LNCAP (cell line): ENCODE data around the gene DEPP1.

Source experiments
- CTCF ChIP-seq: fragments of 450-650 bp; IDR thresholded peaks from 2 replicates; pipeline ENCODE4 v1.5.1; 2017; ENCODE audit warnings: mild to moderate bottlenecking

The DEPP1 gene

DNA sequence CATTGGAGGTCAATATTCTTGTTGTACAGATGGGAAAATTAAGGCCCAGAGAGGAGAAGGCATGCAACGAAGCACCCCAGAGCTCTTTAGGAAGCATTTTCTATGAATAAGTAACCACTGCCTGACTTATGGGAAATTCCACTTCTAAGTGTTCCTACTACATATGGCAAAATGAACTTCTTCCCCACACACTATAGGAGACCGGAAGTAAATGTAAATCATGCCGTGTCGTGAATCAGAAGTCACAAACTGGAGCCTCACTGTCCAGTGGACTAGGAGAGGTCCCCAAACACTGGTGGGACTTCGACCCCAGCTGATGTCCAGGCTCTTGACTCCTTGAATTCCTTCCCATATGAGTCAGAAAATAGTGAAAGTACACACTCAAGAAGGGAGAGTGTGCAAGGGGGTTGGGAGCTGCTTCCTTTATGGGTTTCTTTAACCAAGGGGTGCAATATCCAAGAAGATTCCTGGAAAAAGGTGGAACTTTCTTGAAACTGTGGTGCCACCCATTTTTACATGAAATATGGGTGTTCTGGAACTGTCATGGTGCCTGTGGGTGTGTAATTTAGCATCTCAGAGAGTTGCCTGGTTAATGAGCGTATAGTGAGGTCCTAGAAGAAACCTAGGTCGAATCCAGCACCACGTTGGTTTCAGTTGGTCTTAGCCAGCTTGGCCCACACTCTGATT lies 12.3 kb downstream of the DEPP1 start:
- TF ChIP-seq CTCF: no peak

GRCh38 chr10:44965651-44966097 lies 12.9 kb downstream of the DEPP1 start:
- TF ChIP-seq CTCF: no peak

DNA sequence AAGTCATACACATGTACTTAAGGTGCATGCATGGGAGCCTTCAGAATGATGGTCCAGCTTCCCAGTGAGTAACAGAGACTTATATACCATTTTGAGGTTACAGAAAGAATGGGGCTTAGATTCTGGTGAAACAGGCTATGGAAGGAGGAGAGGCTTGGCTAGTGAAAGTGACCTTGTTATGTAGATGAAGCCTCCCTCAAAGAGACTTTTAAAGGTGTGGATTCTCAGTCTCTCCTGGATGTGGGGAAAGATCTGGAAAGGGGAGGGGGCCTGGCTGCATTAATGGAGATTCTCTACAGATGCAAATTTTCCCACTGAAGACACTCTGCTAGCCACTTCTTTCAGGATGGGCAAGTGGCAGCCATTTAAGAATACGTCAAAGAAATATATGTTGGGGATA lies 13.5 kb downstream of the DEPP1 start:
- no peak for TF ChIP-seq CTCF

DNA sequence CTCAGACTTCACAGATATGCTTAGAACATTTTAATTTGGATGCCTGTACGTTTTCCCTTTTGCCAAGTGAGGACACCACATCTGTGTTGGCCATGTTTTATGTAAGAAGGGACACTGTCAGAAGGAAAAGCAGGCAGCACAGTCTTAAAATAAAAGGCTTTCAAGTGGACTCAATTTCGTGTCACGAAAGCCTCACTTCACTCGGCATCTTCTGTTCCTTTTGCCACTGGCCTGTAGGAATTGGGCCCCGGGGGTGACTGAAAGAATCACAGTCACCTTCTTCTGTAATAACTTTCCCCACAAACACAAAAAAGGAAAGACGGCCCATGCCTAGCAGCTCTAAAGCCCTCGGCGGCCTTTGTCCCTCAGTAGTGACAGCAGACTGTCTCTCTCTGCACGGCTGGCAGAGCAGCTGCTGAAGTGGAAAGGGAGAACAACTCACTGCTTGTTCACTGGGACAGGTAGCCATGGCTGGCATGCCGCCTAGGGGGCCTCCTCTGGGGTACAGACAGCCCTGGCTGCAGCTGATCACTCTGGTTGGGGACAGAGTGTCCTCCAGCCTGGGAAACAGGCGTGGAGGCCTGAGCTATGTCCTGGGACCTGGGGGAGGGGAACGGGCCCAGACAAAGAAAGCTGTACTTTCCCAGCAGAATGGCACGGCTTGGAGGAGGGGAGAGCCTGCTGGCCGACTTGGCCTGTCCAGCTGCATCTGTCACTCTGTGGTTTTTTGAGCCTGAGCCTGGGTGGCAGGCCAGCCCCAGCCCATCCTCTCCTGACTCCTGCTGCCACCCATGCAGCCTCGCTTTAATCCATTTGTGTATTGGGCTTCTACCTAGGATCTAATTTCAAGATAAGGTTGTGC lies 14.6 kb downstream of the DEPP1 start:
- TF ChIP-seq CTCF: no peak

DNA sequence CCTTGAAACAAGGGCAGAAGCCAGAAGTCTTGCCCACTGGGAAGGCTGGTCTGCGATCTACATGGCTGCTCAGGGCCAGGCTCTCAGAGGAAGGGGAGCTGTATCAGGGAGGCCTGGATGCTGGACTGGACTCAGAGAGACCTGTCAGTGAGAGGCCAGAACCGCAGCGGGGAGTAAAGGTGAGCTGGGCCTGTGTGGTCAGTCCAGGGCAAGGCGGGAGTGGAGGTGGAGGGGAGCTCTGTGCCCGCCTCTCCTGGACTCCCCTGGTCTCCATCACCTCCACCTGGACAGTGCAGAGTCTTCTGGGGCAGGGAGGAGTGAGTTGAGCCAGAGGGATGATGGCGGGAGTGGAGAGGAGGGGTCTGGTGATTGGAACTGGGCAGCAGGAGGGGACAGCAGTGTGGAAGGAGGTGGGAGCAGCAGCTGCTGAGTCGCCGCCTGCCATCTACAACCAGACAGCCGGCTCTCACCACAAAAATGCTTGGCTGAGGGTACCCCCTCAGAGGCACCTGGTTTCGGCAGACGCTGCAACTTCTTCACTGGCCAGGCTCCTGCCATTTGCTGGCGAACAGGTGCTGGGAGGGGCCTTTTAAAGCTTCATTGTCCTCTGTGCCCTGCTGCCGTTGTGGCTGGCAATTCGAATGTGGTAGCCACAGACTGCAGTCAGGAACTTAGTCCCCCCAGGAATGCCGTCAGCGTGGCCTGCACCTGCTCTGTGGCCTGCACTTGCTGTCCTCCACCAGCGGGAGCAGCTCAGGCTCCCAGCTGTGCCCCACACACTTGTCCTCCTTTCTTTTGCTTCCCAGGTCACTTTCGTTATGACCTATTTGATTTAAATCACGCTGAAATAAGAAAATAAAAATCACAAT lies 15.5 kb downstream of the DEPP1 start:
- TF ChIP-seq CTCF: no peak

DNA sequence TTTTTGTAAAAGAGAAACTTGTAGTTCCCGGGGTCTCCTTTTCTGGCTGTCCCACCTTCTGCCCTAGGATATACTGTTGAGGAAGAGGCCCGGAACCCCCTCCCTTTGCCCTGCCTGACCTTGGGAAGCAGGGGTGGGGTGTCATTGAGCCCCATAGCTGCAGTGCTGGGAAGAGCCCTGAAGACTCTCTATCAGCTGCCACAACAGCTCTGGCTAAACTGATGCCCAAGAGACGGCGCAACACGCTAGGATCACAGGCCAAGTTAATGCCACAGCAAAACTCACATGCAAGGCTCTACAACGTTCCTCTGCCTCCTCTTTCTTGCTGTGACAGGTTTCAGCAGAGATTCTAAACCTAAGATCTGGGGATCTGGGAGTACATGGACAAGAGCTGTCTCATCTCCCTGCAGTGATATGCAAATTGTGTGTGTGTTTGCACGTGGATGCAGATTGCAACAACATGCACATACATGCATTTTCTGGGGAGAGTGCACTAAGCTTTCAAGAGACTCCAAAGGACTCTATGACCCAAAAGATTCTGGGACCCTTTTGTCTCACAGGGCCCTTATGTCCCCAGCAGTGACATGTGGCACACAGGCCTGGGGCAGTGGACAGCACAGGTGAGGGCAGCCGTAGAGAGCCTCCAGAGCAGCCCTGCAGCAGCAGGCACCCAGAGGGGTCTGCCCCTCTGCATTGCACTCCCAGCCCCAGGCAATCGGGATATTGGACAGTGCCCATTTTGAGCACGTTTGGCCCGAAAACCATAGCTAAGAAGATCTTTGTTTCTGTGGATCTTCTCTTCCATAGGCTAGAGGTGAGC lies 16.5 kb downstream of the DEPP1 start:
- no peak for TF ChIP-seq CTCF

DNA sequence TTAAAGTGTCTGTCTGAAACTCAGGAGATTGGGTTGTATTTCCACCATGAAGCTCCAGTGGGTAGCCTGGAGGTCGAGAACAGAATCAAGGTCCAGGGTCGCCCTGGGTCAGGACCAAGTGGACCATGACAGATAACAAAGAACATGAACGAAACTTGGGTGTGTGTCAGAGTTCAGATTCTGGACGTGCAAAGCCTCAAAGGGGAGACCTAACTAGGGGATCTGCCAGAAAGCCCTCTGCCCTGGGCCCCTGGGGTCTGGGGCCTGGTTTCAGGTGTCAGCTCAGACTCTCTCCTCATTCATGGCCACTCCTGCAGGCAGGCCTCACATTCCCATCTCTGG lies 17.4 kb downstream of the DEPP1 start:
- TF ChIP-seq CTCF: no peak
